ENCODE results near the gene GPSM3. TPM values are rescaled to one million over a fixed set of nuclear protein-coding genes. Genes with fewer than 3 reads are reported as not detected.

The GPSM3 gene, protein sequence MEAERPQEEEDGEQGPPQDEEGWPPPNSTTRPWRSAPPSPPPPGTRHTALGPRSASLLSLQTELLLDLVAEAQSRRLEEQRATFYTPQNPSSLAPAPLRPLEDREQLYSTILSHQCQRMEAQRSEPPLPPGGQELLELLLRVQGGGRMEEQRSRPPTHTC
- total RNA-seq = 0.88 and 1.1 TPM in 2 replicates

DNA sequence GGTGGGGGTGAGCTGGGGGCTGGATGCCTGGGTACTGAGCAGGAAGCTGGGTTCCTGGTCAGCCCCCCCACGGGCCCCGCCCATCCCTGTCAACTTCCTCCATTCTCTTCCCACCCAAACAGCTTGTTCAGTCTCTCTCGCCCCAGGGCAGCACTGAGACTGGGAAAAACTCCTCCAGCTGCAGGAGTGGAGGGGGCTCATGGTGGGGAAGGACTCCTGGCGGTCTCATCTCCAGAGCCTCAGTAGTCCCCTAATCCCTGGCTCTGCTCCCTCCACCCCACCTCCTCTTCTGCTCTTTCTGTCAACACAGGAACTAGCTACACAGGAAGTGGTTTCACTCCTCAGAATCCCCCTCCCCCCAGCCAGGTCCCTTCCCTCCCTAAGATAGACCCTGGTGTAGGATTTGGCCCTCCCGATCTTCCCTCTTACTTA, at the start of gene GPSM3:
GPSM3 (minus strand) TSS at position 36 of the 432 bp plus-strand sequence. CDS start 130 bp downstream, outside the sequence.
- peak; percentile 74 for DNase-seq (ENCODE audit: insufficient read length, low spot score, missing footprints)
- TF ChIP-seq, protein P1, sequence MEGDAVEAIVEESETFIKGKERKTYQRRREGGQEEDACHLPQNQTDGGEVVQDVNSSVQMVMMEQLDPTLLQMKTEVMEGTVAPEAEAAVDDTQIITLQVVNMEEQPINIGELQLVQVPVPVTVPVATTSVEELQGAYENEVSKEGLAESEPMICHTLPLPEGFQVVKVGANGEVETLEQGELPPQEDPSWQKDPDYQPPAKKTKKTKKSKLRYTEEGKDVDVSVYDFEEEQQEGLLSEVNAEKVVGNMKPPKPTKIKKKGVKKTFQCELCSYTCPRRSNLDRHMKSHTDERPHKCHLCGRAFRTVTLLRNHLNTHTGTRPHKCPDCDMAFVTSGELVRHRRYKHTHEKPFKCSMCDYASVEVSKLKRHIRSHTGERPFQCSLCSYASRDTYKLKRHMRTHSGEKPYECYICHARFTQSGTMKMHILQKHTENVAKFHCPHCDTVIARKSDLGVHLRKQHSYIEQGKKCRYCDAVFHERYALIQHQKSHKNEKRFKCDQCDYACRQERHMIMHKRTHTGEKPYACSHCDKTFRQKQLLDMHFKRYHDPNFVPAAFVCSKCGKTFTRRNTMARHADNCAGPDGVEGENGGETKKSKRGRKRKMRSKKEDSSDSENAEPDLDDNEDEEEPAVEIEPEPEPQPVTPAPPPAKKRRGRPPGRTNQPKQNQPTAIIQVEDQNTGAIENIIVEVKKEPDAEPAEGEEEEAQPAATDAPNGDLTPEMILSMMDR (IDR thresholded peaks at IDR 0.05; ENCODE audit: extremely low read depth, low read depth, low read length) = no peak
- Histone ChIP-seq H3K27ac (ENCODE audit: low read depth, low read length) (no peak within 1 kb of the TSS), H3K4me2 (ENCODE audit: insufficient read depth, low read length) (peak within 1 kb of the TSS; percentile 61), H3K4me1 (ENCODE audit: insufficient read depth, low read length) (peaks cover 32% of the 10 kb centered on the region), H2AFZ (ENCODE audit: low read length) (peak within 1 kb of the TSS; percentile 81), H3K4me3 (ENCODE audit: insufficient read depth, low read length) (peak within 1 kb of the TSS; percentile 45), H4K20me1 (ENCODE audit: insufficient read depth, low read length) (no peaks in the 10 kb centered on the region), H3K27me3 (ENCODE audit: insufficient read depth, low read length) (no peaks in the 10 kb centered on the region), H3K79me2 (ENCODE audit: insufficient read depth, low read length) (peaks cover 16% of the 10 kb centered on the region), H3K36me3 (ENCODE audit: insufficient read depth, low read length) (peaks cover 4% of the 10 kb centered on the region), H3K9me3 (ENCODE audit: low read depth, low read length) (no peaks in the 10 kb centered on the region)

DNA sequence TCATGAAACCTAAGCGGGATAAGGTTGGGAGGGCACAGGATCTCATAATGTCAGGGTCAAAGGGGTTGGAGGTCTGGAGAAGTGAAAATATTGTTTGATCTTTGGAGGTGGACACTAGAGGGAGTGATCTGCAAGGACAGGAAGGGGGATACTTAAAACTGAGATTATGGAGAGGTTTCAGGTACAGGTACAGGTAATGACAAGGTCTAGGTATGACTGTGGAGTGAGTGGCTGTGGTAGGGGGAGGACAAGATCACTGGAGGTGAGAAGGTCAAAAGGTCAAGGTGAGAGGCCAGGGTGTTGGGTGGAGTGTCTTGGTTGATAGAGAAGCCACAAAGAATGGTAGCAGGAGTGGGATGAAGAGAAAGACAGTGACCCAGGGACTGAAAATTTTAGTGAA, 48.2 kb upstream of the GPSM3 start:
- TF ChIP-seq, protein P1 (IDR thresholded peaks at IDR 0.05; ENCODE audit: extremely low read depth, low read depth, low read length) = no peak
- no peak overlapping the region for H3K27ac ChIP-seq (ENCODE audit: low read depth, low read length)
- H4K20me1 ChIP-seq (ENCODE audit: insufficient read depth, low read length) = no peaks in the 10 kb centered on the region
- H3K79me2 ChIP-seq (ENCODE audit: insufficient read depth, low read length) = no peaks in the 10 kb centered on the region
- H3K27me3 ChIP-seq (ENCODE audit: insufficient read depth, low read length) = peaks cover 11% of the 10 kb centered on the region
- no peak overlapping the region for H3K4me3 ChIP-seq (ENCODE audit: insufficient read depth, low read length)
- H3K36me3 ChIP-seq (ENCODE audit: insufficient read depth, low read length) = no peaks in the 10 kb centered on the region
- no peak for DNase-seq (ENCODE audit: insufficient read length, low spot score, missing footprints)
- H2AFZ ChIP-seq (ENCODE audit: low read length) = no peak overlapping the region
- H3K4me2 ChIP-seq (ENCODE audit: insufficient read depth, low read length) = no peak overlapping the region
- no peaks in the 10 kb centered on the region for H3K4me1 ChIP-seq (ENCODE audit: insufficient read depth, low read length)
- no peaks in the 10 kb centered on the region for H3K9me3 ChIP-seq (ENCODE audit: low read depth, low read length)

DNA sequence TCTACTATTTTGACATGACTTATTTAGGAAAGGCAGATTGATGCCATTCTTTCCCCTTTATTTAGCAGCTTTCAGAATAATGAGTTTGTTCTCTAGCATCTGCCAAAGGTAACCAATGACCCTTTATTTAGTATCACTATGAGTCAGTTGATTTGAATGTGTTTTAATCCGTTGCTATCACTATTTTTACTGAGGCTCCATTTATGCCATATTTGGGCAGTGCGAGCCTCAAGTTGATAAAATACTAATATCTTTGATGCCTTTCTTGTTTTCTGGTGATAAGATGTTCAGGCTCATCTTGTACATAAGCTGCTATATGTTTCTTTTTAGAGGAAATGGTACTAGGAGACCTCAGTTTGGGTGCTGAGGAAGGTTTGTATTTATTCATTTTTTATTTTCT, 47.0 kb upstream of the GPSM3 start:
- Histone ChIP-seq H3K4me1 (ENCODE audit: insufficient read depth, low read length) (no peaks in the 10 kb centered on the region), H4K20me1 (ENCODE audit: insufficient read depth, low read length) (no peaks in the 10 kb centered on the region), H3K4me3 (ENCODE audit: insufficient read depth, low read length) (no peak overlapping the region), H3K4me2 (ENCODE audit: insufficient read depth, low read length) (no peak overlapping the region), H3K79me2 (ENCODE audit: insufficient read depth, low read length) (no peaks in the 10 kb centered on the region), H3K27me3 (ENCODE audit: insufficient read depth, low read length) (peaks cover 6% of the 10 kb centered on the region), H3K9me3 (ENCODE audit: low read depth, low read length) (no peaks in the 10 kb centered on the region), H3K27ac (ENCODE audit: low read depth, low read length) (no peak overlapping the region), H3K36me3 (ENCODE audit: insufficient read depth, low read length) (no peaks in the 10 kb centered on the region), H2AFZ (ENCODE audit: low read length) (no peak overlapping the region)
- TF ChIP-seq, protein P1 (IDR thresholded peaks at IDR 0.05; ENCODE audit: extremely low read depth, low read depth, low read length) = no peak
- no peak for DNase-seq (ENCODE audit: insufficient read length, low spot score, missing footprints)

DNA sequence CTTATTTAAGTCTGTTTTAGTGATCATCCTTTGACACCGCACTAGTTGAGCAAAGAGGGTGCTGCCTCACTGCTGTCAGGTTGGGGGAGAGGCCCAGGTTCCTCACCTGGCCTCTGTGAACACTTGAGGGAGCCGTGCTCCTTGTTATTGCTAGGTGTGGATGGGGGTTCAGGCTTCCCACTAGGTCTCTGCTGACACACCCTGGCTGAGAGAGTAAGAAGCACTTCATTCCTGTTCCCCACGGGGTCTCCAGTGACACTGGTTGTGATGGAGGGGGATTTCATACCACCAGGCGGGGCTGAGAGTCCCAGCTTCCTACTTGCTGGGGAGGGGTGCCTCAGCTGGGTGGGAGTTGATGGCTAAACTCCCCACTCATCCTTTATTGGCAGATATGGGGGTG, 42.5 kb upstream of the GPSM3 start:
- H3K36me3 ChIP-seq (ENCODE audit: insufficient read depth, low read length) = no peaks in the 10 kb centered on the region
- no peak overlapping the region for H3K4me3 ChIP-seq (ENCODE audit: insufficient read depth, low read length)
- H4K20me1 ChIP-seq (ENCODE audit: insufficient read depth, low read length) = no peaks in the 10 kb centered on the region
- TF ChIP-seq, protein P1 (IDR thresholded peaks at IDR 0.05; ENCODE audit: extremely low read depth, low read depth, low read length) = no peak
- no peaks in the 10 kb centered on the region for H3K27me3 ChIP-seq (ENCODE audit: insufficient read depth, low read length)
- H3K4me2 ChIP-seq (ENCODE audit: insufficient read depth, low read length) = no peak overlapping the region
- H2AFZ ChIP-seq (ENCODE audit: low read length) = no peak overlapping the region
- DNase-seq (ENCODE audit: insufficient read length, low spot score, missing footprints) = no peak
- no peaks in the 10 kb centered on the region for H3K9me3 ChIP-seq (ENCODE audit: low read depth, low read length)
- H3K27ac ChIP-seq (ENCODE audit: low read depth, low read length) = no peak overlapping the region
- H3K79me2 ChIP-seq (ENCODE audit: insufficient read depth, low read length) = no peaks in the 10 kb centered on the region
- H3K4me1 ChIP-seq (ENCODE audit: insufficient read depth, low read length) = no peaks in the 10 kb centered on the region
